HG02763 (cell line): ENCODE measurements around the gene FAM3B.

ENCODE experiments used
- ATAC-seq: cut with Tn5 transposase; IDR thresholded peaks from one replicate; pipeline ENCODE4 v1.9.1; 2021; ENCODE audit warnings: mild to moderate bottlenecking, moderate library complexity; ENCODE audit not compliant: unreplicated experiment

Gene FAM3B

DNA sequence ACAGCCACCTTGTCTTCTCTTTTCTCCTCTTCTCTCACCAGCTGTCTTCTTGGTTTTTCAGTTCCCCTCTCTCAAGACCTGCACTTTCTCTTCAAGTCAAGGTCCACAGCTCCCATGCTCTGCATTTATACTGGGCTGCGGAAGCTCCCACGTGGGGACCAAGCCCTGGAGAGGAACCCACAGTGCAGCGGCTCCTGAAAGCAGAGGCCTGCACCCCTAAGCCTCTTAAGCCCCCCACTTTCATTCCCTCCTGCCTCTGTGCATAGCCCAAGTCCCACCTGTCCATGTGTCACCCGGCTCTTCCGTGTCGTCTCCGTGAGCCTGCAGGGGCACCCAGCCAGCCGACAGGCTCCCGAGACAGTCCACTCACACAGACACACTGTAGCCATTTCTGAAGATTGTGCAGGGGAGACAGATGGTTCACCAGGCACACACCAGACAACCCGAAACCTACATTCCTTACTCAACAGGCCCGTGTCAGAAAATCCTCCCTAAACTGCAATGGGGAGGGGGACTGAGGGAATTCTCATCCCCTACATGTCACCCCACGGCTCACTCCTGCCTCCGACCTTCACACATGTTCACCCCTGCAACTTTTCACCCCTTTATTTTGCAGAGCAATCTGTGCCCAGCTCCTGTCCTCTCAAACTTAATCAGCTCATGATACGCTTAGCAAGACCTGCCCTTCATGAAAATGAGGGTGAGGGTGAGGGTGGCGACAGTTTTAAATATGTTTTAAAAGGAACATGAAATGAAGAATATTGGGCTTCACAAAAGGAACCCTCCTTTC, 51.5 kb downstream of the FAM3B start:
- ATAC-seq = peak; percentile 68

DNA sequence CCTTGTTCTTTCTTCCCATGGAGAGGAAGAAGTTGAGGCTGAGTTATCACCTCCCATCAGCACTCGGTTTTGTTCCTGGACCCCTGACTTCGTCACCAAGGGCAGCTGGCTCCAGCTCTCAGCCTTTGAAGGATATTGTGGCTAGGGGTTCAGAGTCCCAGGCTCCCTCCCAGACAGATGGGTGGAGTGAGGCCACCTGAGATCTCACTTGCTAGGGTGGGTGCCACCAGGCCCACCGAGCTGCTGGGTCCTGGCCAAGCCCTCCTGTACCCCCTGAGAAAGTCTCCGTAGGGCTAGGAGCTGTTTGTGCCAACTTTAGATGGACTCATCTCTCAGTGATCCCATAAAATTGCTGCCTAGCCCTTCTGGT, 52.1 kb downstream of the FAM3B start:
- no peak for ATAC-seq

DNA sequence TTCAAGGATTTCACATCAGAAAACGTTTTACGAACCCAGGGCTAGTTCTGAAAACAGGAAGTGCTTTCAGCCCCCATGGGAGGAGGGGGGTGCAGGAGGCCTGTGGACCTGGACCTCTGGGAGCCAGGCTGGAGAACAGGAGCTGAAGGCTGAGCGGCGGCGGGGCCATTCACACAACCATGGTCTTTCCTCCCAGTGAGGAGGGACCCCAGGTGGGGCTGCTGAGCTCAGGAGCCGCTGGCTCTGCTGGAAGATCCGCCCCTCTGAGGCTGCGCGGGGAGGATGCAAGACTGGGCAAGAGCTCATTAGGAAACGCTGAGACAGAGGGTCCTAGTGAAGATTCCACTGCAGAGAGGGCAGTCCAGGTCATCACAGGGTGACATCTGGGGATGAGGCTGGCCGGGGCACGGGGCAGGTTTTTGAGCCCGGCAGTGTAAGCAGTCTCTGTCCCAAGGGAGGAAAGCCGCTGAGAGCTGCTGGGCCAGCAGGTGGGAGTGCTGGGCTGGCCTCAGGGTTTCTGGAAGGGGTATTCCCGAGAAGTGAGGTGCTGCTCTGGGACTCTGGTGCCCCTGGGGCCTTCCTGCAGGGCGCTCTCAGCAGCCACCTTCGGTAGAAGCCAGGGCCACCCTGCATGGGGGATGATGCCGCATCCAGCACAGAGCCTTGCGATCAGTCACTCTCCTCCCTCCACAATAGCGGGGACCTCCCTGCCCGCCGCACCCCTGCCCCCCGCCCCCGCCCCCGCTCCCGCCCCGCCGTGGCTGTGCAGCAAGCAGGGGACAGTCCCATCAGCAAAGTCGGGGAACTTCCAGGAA, 52.7 kb downstream of the FAM3B start:
- ATAC-seq = peak; percentile 36

DNA sequence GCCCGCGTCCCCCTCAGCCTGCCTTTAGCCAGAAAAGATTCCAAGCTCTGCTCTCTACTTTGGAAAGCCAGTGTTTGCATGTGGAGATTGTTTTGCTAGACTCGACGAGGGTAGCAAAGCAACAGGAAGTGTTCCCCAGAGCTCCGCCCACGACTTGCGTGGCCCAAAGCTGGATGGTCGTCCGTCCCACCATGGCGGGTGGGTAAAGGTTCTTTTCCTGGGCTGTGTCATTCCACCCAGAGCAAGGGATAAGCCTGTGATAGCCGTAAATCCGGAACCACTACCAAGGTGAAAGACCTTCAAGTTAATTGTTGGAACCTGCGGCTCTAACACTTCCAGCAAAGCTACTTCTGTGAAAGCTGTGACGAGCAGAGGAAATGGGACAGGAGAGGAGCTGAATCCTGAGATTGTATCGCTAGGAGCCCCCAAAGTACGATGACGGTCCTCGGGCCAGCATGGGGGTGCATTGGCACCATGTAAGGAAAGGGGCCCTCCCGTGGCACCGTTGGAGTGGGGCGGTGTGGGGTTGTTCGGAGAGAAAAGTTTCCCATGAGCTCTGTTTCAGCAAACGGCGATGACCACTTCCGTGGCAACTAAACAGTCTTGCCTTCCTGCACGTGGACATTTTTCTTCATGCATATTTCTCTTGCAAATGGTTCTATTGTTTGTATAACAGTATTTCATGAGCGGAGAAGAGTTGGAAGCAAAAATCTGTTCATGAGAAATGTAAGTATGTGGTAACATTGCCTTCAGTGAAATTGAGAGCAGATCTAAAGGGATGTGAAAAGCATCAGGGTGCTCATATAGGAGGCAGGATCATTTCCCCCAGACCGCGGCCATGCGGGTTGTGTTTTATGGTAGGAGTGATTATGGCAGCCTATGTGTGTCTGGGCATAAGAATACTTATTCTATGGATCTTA, 53.6 kb downstream of the FAM3B start:
- no peak for ATAC-seq

DNA sequence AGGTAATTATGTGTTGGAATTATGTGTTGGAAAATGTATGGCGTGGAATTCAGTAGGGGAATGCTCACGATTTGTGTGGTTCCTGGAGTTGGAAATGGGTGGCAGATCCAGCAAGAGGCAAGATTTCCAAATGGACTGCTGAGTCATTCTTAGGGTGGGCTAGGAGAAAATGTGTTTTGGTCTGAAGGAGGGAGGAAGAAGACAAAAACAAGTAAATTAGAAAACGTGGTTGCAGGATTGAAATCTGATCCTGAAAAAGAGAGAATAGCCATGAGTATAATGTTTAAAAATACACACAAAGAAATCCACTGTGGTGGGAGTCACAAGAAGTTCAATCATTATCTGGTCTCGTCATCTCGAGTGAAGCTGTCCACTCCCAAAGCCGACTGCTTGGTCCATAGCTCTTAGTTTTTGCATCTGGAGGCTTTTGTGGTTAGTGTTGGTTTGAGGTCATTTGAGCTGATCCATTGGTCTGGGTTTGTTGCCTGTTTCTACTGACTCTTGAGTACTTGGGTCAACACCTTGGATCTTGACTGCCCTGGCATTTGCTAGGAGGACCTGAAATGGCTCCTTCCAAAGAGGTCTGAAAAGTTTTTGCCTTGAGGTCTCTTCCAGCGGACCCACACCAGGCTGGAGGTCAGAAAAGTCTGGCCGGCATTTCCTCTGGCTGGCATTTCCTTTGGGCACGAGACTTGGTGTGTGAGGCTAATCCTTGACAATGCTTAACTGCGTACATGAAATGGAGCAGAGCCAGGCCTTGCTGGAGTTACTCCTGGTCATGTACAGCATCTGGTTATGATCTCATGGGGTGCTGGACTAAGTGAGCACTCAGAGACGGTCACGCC, 54.5 kb downstream of the FAM3B start:
- ATAC-seq = no peak

DNA sequence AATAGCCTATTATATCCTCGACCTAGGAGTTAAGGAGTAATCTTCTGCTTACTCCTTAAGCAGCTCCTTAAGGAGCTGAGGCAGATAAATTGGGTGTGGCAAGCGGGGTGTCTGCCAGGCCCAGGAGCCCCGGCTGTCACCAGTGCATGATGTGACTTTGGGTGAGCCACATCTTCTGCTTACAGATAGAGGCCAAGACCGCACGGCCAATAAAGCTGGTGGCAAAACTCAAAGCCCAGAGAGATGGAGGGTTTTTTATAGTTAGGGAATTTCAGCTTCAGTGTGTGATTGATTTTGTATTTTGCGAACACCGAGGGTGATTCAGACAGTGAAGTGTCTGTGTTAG, 55.1 kb downstream of the FAM3B start:
- no peak for ATAC-seq

DNA sequence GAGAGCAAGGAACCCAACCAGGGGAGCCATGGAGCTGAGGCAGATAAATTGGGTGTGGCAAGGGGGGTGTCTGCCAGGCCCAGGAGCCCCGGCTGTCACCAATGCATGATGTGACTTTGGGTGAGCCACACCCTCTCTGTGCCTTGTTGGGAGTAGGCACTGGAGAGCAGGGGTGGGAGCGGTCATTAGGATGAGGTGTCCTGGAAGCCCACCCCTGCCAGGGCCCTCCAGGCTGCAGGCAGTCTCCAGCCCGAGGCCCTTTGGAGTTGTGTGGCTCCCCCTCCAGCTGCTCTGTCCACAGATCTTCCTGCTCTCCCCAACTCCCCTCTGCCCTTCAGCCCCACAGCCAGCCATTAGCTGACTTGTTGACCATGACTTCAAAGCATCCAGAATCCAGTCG, 56.7 kb downstream of the FAM3B start:
- ATAC-seq = no peak

DNA sequence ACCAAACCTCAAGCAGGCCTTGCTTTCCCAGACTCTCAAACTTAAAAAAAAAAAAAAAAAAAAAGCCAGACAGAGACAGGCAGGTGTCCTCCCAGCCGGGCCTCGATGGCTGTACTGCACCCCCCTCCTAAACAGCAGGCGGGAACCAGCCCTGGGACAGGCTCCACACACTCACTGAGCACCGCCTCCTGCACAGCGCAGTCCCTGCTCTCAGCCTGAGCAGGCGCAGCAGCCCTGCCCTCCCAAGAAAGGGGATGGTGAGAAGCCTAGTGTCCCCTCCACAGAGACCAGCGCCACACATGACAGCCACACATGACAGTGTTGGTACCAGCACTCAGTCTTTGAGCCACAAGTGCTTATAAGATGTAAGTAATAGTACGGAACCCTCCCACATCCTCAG, 57.2 kb downstream of the FAM3B start:
- no peak for ATAC-seq

DNA sequence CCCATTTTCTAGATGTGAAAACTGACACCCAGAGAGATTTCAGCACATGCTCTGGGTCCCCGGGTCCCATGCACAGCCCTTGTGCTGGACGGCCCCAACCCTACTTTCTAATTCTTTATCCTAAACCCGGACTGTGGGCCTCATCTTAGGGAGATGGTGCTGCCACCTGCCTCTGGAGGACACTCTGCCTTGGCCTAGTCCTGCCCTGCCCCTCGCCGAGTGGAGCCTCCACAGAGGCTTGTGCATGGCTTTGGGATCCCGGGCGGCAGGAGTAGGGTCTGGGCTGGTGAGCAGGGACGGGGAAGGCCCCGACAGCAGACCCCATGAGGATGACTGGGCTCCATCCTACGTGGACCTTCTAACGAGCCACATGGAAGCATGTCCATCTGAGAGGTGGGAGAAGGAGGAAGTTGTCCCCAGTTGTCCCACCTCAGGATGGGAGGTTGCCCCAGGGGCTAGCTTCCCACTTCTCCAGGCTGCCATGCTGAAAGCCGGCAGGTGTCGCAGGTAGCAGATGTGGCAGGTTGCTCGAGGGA, 57.6 kb downstream of the FAM3B start:
- no peak for ATAC-seq

DNA sequence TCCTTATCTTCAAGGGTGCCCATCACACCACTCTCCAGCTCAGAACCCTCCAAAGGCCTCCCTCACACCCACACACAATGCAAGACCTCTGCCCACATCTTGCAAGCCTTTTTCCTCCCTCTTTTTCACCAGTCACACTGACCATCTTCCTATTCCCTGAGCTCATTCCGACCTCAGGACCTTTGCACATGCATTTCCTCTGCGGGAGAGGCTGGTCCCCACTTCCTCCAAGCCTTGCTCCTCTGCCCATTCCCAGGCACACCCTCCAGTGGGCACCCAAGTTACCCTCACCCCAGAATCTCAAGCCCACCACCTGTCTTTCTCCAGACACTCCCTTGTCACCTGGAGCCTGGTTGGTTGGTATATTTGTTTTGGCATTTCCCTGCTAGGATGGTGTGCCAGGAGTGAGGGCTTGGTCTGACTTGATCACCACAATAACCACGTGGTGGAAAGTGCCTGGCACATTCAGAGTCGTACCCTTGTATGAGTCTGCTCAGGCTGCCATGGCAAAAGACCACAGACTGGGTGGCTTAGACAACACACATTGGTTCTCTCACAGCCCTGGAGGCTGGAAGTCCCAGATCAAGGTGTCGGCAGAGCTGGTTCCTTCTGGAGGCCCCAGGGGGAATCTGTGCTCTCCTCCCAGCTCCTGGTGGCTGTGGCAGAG, 58.4 kb downstream of the FAM3B start:
- ATAC-seq = no peak

DNA sequence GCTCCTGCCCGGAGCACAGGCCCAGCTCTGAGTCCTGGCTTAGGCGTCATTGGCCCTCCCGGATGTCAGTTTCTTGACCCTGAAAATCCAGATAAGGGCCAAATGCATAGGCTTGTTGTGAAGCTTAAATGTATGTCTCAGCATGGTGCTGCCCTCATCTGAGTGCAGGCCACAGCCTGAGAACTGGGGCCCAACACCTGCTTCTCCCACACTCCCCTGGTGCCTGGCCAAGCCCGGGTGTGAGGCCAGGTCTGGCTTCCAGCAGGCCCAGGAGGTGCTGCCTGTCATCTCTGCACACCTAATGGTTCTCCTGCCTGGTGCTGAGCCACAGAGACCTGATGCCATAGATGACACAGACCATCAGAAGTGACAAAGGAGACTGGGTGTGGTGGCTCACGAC, 59.3 kb downstream of the FAM3B start:
- ATAC-seq = no peak

DNA sequence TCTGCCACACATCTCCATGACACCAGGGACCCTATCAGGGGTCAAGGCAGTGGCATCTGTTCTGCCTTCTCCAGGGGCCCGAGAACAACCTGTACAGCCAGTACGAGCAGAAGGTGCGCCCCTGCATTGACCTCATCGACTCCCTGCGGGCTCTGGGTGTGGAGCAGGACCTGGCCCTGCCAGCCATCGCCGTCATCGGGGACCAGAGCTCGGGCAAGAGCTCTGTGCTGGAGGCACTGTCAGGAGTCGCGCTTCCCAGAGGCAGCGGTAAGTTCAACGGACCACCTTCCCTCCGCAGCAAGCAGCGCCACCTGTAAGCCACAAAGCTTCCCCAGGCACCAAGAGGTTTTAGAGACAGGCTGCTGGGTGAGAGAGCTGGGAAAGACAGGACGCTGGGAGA, 61.1 kb downstream of the FAM3B start:
- no peak for ATAC-seq

DNA sequence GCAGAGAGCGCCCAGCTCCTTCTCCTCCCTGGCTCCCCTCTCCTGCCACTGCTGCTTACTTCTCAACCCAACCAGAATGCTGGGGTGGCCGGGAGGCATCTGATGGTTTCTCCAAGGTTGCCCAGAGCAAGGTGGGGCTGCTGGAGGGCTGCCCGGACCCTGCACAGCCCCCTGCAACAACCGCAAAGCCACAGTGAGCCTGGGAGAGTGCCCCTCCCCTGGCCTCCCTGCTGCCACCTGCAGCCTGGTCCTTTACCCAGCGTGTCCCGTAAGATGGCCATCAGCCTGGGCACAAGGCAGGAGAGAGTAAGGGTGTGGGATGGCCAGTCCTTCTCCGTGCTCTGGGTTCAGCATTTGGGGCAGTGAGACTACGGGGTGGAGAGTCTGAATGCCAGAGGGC, 62.2 kb downstream of the FAM3B start:
- ATAC-seq = no peak

DNA sequence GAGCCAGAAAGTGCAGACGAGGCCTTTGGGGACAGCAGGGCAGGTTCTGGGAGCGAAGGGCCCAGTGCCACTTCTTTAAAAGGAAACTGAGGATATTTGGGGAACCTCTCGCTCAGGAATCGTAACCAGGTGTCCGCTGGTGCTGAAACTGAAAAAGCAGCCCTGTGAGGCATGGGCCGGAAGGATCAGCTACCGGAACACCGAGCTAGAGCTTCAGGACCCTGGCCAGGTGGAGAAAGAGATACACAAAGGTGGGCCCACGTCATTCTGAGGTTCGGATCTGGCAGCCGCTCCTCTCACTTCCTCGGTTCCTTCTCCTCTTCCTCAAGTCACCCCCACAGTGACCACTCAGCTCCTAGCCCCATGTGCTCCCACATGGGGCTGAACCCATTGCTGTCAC, 63.3 kb downstream of the FAM3B start:
- ATAC-seq = no peak

DNA sequence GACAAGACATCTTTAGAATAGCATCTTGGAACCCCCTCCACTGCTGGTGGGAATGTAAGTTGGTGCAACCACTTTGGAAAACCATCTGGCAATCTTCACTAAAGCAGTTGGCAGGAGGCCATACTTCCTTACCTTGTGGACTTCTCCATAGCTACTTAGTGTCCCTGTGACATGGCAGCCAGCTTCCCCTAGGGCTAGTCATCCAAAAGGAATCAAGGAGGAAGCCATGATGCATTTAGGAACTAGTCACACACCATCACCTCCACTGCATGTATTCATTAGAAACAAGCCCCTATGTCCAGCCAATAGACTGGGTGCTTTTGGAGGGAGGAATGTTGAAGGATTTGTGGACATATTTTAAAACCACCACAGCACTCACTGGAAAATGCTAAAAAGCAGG, 65.1 kb downstream of the FAM3B start:
- no peak for ATAC-seq

DNA sequence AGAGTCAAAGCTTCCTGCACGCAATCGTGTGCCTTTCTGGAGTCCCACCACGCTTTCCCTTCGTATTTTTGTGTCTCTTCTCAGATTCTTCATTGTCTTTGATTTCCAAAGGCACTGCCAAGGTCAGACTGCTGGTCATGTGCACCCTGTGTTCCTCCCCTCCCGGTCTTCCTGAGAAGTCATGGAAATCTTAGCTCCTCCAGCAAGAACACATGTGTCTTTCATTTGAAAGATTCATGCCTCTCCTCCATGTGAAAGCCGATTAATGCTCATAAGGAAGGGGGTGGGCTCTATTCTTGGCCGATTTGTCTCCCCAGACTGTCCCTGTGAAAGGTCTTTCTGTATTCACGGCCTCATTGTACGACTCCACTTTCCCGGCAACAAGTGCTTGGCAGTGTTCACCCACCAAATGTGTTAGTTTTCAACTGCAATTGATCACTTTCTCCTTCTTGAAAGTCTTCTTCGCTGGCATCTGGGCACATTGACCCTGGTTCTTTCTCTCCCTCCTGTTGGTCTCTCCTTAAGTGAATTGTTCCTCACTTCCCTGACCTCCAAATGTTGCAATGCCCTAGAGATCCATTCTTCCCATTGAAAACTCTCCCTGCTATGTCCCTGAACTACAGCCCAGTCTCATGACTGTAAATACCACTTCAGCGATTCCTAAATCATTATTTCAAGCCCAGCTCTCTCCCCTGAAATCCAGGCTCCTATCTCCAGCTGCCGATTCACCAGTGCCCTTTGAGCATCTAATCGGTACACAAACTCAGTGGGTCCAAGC, 70.6 kb downstream of the FAM3B start:
- no peak for ATAC-seq

DNA sequence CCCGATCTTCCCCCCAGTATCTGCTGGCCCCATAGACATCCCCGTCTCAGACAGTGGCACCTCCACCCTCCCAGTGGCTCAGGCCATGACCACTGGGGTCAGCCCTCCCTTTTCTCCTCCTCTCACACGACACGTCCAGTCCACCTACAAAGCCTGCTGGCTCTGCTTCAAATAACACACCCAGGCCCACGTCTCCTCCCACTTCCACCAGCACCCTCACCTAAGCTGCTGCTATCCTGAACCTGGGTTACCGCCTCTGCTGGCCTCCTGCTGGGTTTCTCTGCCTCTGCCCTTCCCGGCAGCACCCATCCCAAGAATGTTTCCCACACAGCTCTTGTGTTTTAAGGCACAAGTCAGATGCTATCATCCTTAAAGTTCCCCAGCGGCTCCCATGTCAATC, 71.2 kb downstream of the FAM3B start:
- ATAC-seq = no peak

DNA sequence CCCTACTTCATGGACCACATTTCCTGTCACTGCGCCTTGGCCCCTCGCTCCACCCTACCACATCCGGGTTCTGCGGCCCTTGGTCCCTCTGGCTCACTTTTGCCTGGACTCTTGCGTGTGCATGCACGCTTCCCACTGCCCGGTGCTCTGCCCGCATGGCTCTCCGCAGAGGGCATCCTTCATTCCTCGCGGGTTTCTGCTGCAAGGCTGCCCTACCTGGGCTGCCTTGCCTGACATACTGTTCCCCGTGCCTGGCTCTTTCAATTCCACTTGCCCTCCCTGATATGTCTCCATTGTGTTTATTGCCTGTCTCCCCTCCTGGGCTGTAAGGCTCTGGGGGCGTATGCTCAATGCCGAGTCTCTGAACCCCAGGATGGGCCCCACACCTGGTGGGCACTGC, 71.7 kb downstream of the FAM3B start:
- no peak for ATAC-seq

DNA sequence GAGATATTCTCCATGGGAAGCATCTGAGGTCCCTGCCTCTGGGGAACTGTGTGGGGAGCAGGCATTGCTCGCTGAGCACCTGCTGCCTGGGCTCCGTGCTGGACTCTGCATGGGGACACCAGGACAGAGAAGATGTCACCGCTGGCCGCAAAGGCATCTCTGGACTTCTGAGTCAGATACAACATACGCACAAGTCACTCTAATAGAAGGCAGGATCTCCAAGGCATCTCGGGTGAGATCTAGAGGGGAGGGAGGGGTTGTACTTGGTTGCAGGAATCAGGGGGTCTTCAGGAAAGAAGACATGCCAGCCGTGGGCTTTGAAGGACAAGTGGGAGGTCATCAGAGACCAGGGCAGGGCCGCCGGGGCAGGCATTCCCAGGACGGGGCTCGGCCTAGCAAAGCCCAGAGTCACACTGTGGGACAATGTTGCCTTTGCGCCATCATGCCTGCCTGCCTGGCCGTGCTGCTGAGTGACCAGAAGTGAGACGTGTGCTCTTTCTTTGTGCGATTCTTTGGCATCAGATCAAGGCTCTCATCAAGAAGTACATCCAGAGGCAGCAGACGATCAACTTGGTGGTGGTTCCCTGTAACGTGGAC, 73.5 kb downstream of the FAM3B start:
- no peak for ATAC-seq
